Stimulated activated CD4-positive, alpha-beta T cell treated with anti-CD3 and anti-CD28 coated beads, Interleukin-12 subunit alpha, Interleukin-12 subunit beta, amount 100 ng/mL, for 24 hours (primary cell): ENCODE data around the gene ARL11.

ENCODE experiments used
- DNase-seq, 2 experiments: peaks; one replicate each; pipeline ENCODE4 v3.0.0-alpha.2; 2020; ENCODE audit warnings: low read depth in 2 of 2

ARL11 gene

GRCh38 chr13:49615836-49616675, 12.3 kb upstream of the ARL11 start:
- no peak for DNase-seq

DNA sequence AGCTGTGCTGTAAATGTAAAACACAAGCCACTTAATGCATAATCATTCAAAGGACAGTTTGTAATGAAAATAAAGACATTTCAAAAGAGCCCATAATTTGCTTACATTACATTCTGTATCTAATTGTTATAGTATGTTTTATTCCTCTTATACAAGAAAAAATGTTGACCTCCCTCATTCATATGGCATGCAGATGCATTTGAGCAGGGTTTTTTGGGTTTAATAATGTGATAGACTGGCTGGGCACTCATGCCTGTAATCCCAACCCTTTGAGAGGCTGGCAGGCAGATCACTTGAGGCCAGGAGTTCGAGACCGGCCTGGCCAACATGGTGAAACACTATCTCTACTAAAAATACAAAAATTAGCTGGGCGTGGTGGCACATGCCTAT, 11.6 kb upstream of the ARL11 start:
- no peak for DNase-seq

- no peak for DNase-seq
These were observed 8.1 kb upstream of the ARL11 start for GRCh38 chr13:49620170-49620621.

DNA sequence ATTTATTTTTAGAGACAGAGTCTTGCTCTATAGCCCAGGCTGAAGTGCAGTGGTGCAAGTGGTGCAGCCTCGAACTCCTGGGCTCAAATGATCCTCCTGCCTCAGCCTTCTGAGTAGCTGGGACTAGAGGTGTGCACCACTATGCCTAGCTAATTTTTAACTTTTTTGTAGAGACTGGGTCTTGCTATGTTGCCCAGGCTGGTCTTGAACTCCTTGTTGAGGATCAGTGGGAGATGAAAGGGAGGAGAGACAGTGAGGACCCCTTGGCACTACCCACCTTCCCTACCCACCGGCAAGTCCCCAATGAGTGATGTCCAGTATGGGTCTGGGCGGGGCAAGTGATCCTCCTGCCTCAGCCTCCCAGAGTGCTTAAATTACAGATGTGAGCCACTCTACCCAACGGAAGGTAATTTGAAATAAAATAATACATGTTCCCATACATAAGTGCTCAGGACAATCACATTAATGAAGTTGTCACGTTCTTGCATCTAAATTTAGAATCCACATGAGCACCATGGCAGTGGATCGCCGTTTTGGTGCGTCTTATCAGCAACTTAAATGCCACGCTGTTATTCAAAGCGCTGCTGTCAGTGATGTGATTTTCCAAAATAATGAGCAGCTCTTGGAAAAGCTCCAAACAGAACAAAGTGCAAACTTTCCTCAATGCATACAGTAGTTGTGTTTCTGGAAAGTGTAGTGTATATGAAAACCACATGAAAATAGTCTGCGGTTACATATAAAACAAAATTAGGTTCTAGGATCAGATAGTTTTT, 5.9 kb upstream of the ARL11 start:
- no peak for DNase-seq

- DNase-seq, result no peak
These were observed 4.1 kb upstream of the ARL11 start for GRCh38 chr13:49624229-49624628.

GRCh38 chr13:49625392-49626079, 2.8 kb upstream of the ARL11 start:
- no peak for DNase-seq

DNA sequence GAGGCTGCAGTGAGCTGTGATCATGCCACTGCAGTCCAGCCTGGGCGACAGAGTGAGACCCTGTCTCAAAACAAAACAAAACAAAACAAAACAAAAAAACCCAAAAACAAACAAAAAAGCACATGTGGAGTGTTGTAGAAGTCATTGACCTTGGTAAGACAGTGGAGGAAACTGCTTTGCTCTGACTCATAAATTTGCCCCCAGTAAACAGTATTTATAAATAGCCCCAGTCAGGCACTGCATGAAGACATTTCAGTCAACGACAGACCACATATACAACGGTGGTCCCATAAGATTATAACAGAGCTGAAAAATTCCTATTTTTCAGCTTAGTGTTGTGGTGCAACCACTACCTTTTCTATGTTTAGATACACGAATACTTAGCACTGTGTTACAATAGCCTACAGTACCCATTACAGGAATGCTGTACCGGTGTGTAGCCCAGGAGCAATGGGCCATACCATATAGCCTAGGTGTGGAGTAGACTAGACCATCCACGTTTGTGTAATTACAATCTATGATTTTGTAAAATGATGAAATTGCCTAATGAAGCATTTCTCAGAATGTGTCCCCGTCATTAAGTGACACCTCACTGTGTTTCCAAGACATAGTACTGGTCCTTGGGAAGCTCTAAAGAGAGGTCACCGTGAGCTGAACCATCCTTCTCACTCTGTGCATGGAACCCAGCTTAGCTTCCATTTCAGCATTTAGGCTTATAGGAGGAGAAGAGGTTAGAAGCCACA, 1.1 kb downstream of the ARL11 start:
- DNase-seq, result no peak

DNA sequence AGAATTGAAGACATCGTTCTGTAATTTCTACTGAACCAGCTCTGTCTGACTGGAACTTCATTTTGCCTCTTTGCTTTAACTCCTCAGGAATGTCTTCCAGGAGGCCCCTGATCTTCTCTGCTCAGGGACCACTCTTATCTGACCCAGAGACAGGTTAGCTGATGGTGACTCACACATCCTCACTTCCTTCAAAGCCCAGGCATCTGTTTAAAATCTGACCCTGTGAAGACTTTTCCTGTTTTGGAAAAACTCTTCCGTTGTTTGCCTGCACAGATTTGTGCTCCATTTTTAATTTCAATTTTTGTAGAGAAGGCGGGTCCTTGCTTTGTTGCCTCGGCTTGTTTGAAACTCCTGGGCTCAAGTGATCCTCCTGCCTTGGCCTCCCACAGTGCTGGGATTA, 1.6 kb downstream of the ARL11 start:
- no peak for DNase-seq

DNA sequence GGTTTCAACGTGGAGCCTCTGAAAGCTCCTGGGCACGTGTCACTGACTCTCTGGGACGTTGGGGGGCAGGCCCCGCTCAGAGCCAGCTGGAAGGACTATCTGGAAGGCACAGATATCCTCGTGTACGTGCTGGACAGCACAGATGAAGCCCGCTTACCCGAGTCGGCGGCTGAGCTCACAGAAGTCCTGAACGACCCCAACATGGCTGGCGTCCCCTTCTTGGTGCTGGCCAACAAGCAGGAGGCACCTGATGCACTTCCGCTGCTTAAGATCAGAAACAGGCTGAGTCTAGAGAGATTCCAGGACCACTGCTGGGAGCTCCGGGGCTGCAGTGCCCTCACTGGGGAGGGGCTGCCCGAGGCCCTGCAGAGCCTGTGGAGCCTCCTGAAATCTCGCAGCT, 2.3 kb downstream of the ARL11 start:
- DNase-seq, result no peak

DNA sequence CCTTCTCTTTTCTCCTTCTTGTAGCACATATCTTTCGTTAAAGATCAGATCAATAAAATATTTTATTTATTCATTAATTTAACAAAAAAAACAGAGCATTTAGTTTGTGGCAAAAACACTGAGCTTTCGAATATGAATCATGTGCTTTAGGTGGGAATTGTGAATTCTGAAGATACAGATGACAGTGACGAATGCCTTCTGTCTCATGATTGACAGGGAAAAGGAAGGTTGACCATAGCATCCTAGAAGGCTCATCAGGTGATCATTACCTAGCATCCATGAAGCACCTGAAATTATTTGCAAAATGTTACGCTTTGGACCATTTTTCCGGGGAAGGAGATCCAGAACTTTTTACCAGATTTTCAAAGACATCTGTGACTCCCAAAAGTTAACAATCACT, 3.8 kb downstream of the ARL11 start:
- DNase-seq, result no peak

GRCh38 chr13:49633710-49634109, 5.4 kb downstream of the ARL11 start:
- DNase-seq, result no peak

DNA sequence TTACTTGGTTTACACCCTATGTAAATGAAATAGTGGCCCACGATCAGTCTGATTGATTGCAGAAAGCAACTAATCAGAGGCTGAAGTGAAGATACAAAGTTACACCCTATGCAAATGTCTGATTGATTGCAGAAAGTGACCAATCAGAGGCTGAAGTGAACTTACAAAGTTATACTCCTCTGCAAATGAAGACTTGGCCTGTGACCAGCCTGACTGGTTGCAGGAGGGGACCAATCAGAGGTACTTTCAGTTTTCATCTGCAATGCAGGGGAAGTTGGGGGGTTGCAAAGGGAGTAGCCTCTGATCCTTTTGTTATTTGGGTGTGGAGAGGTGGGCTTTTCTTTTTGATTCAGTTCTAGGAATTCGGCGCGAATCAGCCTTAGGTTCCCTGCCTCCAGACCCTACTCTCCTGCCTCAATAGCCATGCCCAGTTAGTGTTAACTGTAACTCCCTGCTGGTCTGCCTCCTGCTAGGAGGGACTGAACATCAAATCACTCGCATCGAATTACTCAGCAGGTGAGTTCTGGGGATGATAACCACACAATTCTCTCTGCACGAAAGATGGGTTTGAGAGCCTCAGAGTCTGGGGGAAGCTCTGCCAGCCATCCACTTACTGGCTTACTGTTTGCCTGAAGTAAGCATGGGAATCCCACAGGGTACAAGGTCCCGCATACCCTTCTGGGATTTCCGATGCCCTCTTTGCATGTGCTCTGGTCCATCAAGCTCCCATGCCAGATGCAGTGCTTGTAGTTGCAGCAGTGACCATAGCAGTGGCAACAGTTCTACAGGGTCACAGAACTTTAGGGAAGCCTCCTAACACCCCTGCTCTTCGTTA, 7.5 kb downstream of the ARL11 start:
- DNase-seq, result no peak

DNA sequence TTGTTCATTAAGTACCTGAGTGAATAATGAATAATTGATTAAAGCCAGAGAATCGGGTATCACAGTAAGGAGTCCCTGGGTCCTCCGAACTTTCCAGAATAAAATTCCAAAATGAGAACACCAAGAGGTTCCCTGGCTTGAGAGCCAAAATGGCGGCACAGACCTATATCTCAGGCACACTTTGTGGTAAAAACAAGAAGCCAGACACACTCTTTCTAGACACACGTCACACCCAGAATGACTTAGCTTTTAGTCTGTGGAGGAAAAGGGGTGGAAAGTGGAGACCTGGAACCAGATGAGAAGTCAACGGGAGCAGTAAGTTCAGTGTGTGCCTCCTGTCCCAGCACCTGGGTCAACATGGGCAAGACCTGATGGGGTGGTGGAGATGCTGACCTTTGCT, 8.4 kb downstream of the ARL11 start:
- no peak for DNase-seq

- no peak for DNase-seq
These were observed 9.9 kb downstream of the ARL11 start for GRCh38 chr13:49638030-49638743.

DNA sequence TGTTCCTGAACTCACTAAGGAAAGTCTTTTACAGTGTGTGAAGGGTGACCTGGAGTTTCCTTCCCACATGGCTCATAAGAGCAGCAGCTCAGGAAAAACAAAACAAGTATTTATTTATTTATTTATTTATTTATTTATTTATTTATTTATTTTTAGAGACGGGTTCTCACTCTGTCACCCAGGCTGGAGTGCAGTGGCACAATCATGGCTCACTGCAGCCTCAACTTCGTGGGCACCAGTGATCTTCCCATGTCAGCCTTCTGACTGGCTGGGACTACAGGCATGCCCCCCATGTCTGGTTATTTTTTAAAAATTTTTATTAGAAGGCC, 10.4 kb downstream of the ARL11 start:
- no peak for DNase-seq

- no peak for DNase-seq
These were observed 13.5 kb downstream of the ARL11 start for GRCh38 chr13:49641801-49642291.

DNA sequence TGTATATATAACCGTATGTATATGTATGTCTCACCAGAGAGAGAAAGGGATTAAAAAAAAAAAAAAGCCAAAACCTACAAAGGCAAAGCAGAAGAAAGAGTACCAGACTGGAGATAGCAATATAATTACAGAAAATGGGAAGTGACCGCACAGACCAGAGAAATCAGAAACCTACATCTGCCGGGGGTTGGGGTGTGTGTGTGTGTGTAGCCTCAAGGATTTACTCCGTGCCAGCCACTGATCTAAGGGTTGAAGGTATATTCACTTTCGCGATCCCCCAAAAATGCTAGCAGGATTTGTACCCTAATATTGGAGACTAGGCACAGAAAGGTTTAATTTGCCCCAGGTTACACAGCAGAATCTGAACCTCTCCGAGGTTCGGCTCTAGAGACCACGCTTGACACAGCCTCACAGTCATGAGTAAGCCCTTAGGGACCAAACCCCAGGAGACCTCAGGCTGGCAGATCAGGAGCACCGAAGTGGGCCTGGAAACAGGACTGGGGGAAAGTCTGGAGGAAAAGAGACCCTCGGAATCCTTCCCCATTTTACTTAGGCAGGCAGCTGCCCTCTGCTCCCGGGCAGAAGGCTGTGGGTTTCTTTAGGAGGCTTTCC, 14.8 kb downstream of the ARL11 start:
- DNase-seq, result no peak

- DNase-seq, result no peak
These were observed 17.1 kb downstream of the ARL11 start for GRCh38 chr13:49645451-49645850.

- no peak for DNase-seq
These were observed 18.4 kb downstream of the ARL11 start for GRCh38 chr13:49646688-49647087.
